ENCODE data around the gene ZNF488. TPM values are rescaled to one million over a fixed set of nuclear protein-coding genes. Genes with fewer than 3 reads are reported as not detected.

ZNF488 gene
- total and polyA plus RNA-seq, 4 experiments from 2014 or later = 0.20 TPM; not detected in 3

- H3K9me3 Mint-ChIP-seq = peaks cover 0 to 4% (median 0%) of the 10 kb centered on the region in 8 donors
- Histone ChIP-seq H3K9me3 (ENCODE audit: control insufficient read depth in 1 of 2, low read length in 2 of 2) (no peaks in the 10 kb centered on the region), H3K4me3 (ENCODE audit: low read length in 2 of 2) (no peak overlapping the region), H3K27ac (ENCODE audit: low read depth, low read length) (no peak overlapping the region), H3K27me3 (ENCODE audit: insufficient read depth, low read length) (no peaks in the 10 kb centered on the region), H3K4me1 (ENCODE audit: insufficient read depth, low read length) (no peaks in the 10 kb centered on the region), H3K36me3 (ENCODE audit: insufficient read depth, low read length) (no peaks in the 10 kb centered on the region)
- H3K4me1 Mint-ChIP-seq = no peaks in the 10 kb centered on the region
- no peak for DNase-seq
- H3K4me3 Mint-ChIP-seq = no peak overlapping the region
- H3K36me3 Mint-ChIP-seq = no peaks in the 10 kb centered on the region
- peak overlapping the region in 1 of 7 donors; percentile 54 for H3K27ac Mint-ChIP-seq
- CTCF ChIA-PET (ENCODE audit: partially characterized antibody) = no interaction called here
- intact Hi-C loops (cut with micrococcal nuclease) = no loop called here
- POLR2A ChIA-PET (ENCODE audit: partially characterized antibody) = no interaction called here
- peaks cover 4 to 19% of the 10 kb centered on the region in 2 donors for H3K27me3 Mint-ChIP-seq
Observed at GRCh38 chr10:47402641-47403301, 18.7 kb upstream of the ZNF488 start.

- no peak overlapping the region for H3K4me3 Mint-ChIP-seq
- DNase-seq = no peak
- H3K27me3 ChIP-seq (ENCODE audit: insufficient read depth, low read length) = no peaks in the 10 kb centered on the region
- H3K27ac Mint-ChIP-seq = no peak overlapping the region
- H3K27ac ChIP-seq (ENCODE audit: low read depth, low read length) = no peak overlapping the region
- H3K9me3 Mint-ChIP-seq = peaks cover 0 to 4% (median 0%) of the 10 kb centered on the region in 8 donors
- H3K36me3 Mint-ChIP-seq = no peaks in the 10 kb centered on the region
- H3K27me3 Mint-ChIP-seq = peaks cover 5 to 20% of the 10 kb centered on the region in 2 donors
- H3K36me3 ChIP-seq (ENCODE audit: insufficient read depth, low read length) = no peaks in the 10 kb centered on the region
- POLR2A ChIA-PET (ENCODE audit: partially characterized antibody) = no interaction called here
- CTCF ChIA-PET (ENCODE audit: partially characterized antibody) = no interaction called here
- no peaks in the 10 kb centered on the region for H3K9me3 ChIP-seq (ENCODE audit: control insufficient read depth in 1 of 2, low read length in 2 of 2)
- no peaks in the 10 kb centered on the region for H3K4me1 ChIP-seq (ENCODE audit: insufficient read depth, low read length)
- no peak overlapping the region for H3K4me3 ChIP-seq (ENCODE audit: low read length in 2 of 2)
- intact Hi-C loops (cut with micrococcal nuclease) = no loop called here
- no peaks in the 10 kb centered on the region for H3K4me1 Mint-ChIP-seq
Observed at GRCh38 chr10:47401874-47402640, 18.0 kb upstream of the ZNF488 start.

- no peaks in the 10 kb centered on the region for H3K36me3 ChIP-seq (ENCODE audit: insufficient read depth, low read length)
- Mint-ChIP-seq H3K4me3 (no peak overlapping the region), H3K27ac (no peak overlapping the region), H3K4me1 (no peaks in the 10 kb centered on the region), H3K27me3 (peaks cover 13 to 26% of the 10 kb centered on the region in 2 donors), H3K36me3 (no peaks in the 10 kb centered on the region), H3K9me3 (peaks cover 0 to 4% (median 0%) of the 10 kb centered on the region in 8 donors)
- DNase-seq = no peak
- no peaks in the 10 kb centered on the region for H3K27me3 ChIP-seq (ENCODE audit: insufficient read depth, low read length)
- H3K4me3 ChIP-seq (ENCODE audit: low read length in 2 of 2) = no peak overlapping the region
- no peak overlapping the region for H3K27ac ChIP-seq (ENCODE audit: low read depth, low read length)
- intact Hi-C loops (cut with micrococcal nuclease) = no loop called here
- no peaks in the 10 kb centered on the region for H3K9me3 ChIP-seq (ENCODE audit: control insufficient read depth in 1 of 2, low read length in 2 of 2)
- no peaks in the 10 kb centered on the region for H3K4me1 ChIP-seq (ENCODE audit: insufficient read depth, low read length)
- POLR2A ChIA-PET (ENCODE audit: partially characterized antibody) = no interaction called here
- CTCF ChIA-PET (ENCODE audit: partially characterized antibody) = no interaction called here
Observed at GRCh38 chr10:47401210-47401609, 17.1 kb upstream of the ZNF488 start.

GRCh38 chr10:47400786-47401185 is 16.7 kb upstream of the ZNF488 start:
- Mint-ChIP-seq H3K27me3 (peaks cover 13 to 26% of the 10 kb centered on the region in 2 donors), H3K4me3 (no peak overlapping the region), H3K36me3 (no peaks in the 10 kb centered on the region), H3K9me3 (peaks cover 0 to 4% (median 0%) of the 10 kb centered on the region in 8 donors), H3K4me1 (no peaks in the 10 kb centered on the region), H3K27ac (no peak overlapping the region)
- CTCF ChIA-PET (ENCODE audit: partially characterized antibody) = no interaction called here
- Histone ChIP-seq H3K4me3 (ENCODE audit: low read length in 2 of 2) (no peak overlapping the region), H3K27me3 (ENCODE audit: insufficient read depth, low read length) (no peaks in the 10 kb centered on the region), H3K36me3 (ENCODE audit: insufficient read depth, low read length) (no peaks in the 10 kb centered on the region), H3K9me3 (ENCODE audit: control insufficient read depth in 1 of 2, low read length in 2 of 2) (no peaks in the 10 kb centered on the region), H3K27ac (ENCODE audit: low read depth, low read length) (no peak overlapping the region), H3K4me1 (ENCODE audit: insufficient read depth, low read length) (no peaks in the 10 kb centered on the region)
- intact Hi-C loops (cut with micrococcal nuclease) = no loop called here
- POLR2A ChIA-PET (ENCODE audit: partially characterized antibody) = no interaction called here
- no peak for DNase-seq

GRCh38 chr10:47400251-47400650 is 16.2 kb upstream of the ZNF488 start:
- H3K27ac ChIP-seq (ENCODE audit: low read depth, low read length) = no peak overlapping the region
- H3K27me3 ChIP-seq (ENCODE audit: insufficient read depth, low read length) = no peaks in the 10 kb centered on the region
- no peak for DNase-seq
- intact Hi-C loops (cut with micrococcal nuclease) = no loop called here
- Mint-ChIP-seq H3K27me3 (peaks cover 13 to 26% of the 10 kb centered on the region in 2 donors), H3K9me3 (peaks cover 0 to 4% (median 0%) of the 10 kb centered on the region in 8 donors), H3K36me3 (no peaks in the 10 kb centered on the region), H3K4me1 (no peaks in the 10 kb centered on the region), H3K4me3 (no peak overlapping the region), H3K27ac (no peak overlapping the region)
- no peaks in the 10 kb centered on the region for H3K4me1 ChIP-seq (ENCODE audit: insufficient read depth, low read length)
- ChIA-PET CTCF (ENCODE audit: partially characterized antibody) (no interaction called here), POLR2A (ENCODE audit: partially characterized antibody) (no interaction called here)
- no peaks in the 10 kb centered on the region for H3K9me3 ChIP-seq (ENCODE audit: control insufficient read depth in 1 of 2, low read length in 2 of 2)
- H3K36me3 ChIP-seq (ENCODE audit: insufficient read depth, low read length) = no peaks in the 10 kb centered on the region
- H3K4me3 ChIP-seq (ENCODE audit: low read length in 2 of 2) = no peak overlapping the region

- ChIA-PET CTCF (ENCODE audit: partially characterized antibody) (no interaction called here), POLR2A (ENCODE audit: partially characterized antibody) (no interaction called here)
- no peaks in the 10 kb centered on the region for H3K4me1 Mint-ChIP-seq
- no peaks in the 10 kb centered on the region for H3K36me3 Mint-ChIP-seq
- H3K9me3 Mint-ChIP-seq = peaks cover 0 to 8% (median 0%) of the 10 kb centered on the region in 8 donors
- H3K27me3 ChIP-seq (ENCODE audit: insufficient read depth, low read length) = no peaks in the 10 kb centered on the region
- no peak overlapping the region for H3K4me3 ChIP-seq (ENCODE audit: low read length in 2 of 2)
- no peak overlapping the region for H3K27ac ChIP-seq (ENCODE audit: low read depth, low read length)
- peaks cover 22 to 24% of the 10 kb centered on the region in 2 donors for H3K27me3 Mint-ChIP-seq
- DNase-seq = no peak
- H3K9me3 ChIP-seq (ENCODE audit: control insufficient read depth in 1 of 2, low read length in 2 of 2) = no peaks in the 10 kb centered on the region
- intact Hi-C loops (cut with micrococcal nuclease) = no loop called here
- no peak overlapping the region for H3K4me3 Mint-ChIP-seq
- no peak overlapping the region for H3K27ac Mint-ChIP-seq
- no peaks in the 10 kb centered on the region for H3K36me3 ChIP-seq (ENCODE audit: insufficient read depth, low read length)
- no peaks in the 10 kb centered on the region for H3K4me1 ChIP-seq (ENCODE audit: insufficient read depth, low read length)
Observed at GRCh38 chr10:47397256-47397655, 13.2 kb upstream of the ZNF488 start.

- ChIA-PET CTCF (ENCODE audit: partially characterized antibody) (no interaction called here), POLR2A (ENCODE audit: partially characterized antibody) (no interaction called here)
- Histone ChIP-seq H3K27ac (ENCODE audit: low read depth, low read length) (no peak overlapping the region), H3K9me3 (ENCODE audit: control insufficient read depth in 1 of 2, low read length in 2 of 2) (no peaks in the 10 kb centered on the region), H3K4me3 (ENCODE audit: low read length in 2 of 2) (no peak overlapping the region), H3K27me3 (ENCODE audit: insufficient read depth, low read length) (no peaks in the 10 kb centered on the region), H3K4me1 (ENCODE audit: insufficient read depth, low read length) (no peaks in the 10 kb centered on the region), H3K36me3 (ENCODE audit: insufficient read depth, low read length) (no peaks in the 10 kb centered on the region)
- H3K27ac Mint-ChIP-seq = no peak overlapping the region
- H3K4me3 Mint-ChIP-seq = no peak overlapping the region
- peaks cover 24% of the 10 kb centered on the region in 2 donors for H3K27me3 Mint-ChIP-seq
- no peaks in the 10 kb centered on the region for H3K4me1 Mint-ChIP-seq
- H3K9me3 Mint-ChIP-seq = peaks cover 0 to 8% (median 0%) of the 10 kb centered on the region in 8 donors
- no peaks in the 10 kb centered on the region for H3K36me3 Mint-ChIP-seq
- DNase-seq = no peak
- intact Hi-C loops (cut with micrococcal nuclease) = no loop called here
Observed at GRCh38 chr10:47396311-47396717, 12.2 kb upstream of the ZNF488 start.
